ENCODE data around the gene SORCS2. TPM values are rescaled to one million over a fixed set of nuclear protein-coding genes. Genes with fewer than 3 reads are reported as not detected.

Gene SORCS2
- total RNA-seq, 2 experiments from 2014 or later: 0.03 TPM; not detected in 1

- Histone ChIP-seq H3K4me1 (ENCODE audit: insufficient read depth, low read length, poor library complexity, severe bottlenecking) (peaks cover 6% of the 10 kb centered on the region), H3K4me3 (ENCODE audit: low read depth, low read length, poor library complexity, severe bottlenecking) (no peak overlapping the region), H3K36me3 (ENCODE audit: insufficient read depth, low read length) (no peaks in the 10 kb centered on the region), H3K9me2 (ENCODE audit: insufficient read depth, low read length) (no peaks in the 10 kb centered on the region), H3K4me2 (ENCODE audit: low read length) (no peak overlapping the region), H2AFZ (ENCODE audit: low read length) (no peak overlapping the region), H4K20me1 (ENCODE audit: insufficient read depth, low read length) (no peaks in the 10 kb centered on the region), H3K79me2 (ENCODE audit: insufficient read depth, low read depth, low read length) (no peaks in the 10 kb centered on the region), H3K9me3 (ENCODE audit: low read length) (no peaks in the 10 kb centered on the region), H3K27ac (ENCODE audit: low read depth, low read length, poor library complexity, severe bottlenecking) (no peak overlapping the region)
- no TSS peak for BruUV-seq (replicated peaks)
- TF ChIP-seq EZH2phosphoT487 (IDR thresholded peaks at IDR 0.05; ENCODE audit: borderline replicate concordance, low read depth, low read length): no peak
- TF ChIP-seq CTCF (conservative IDR thresholded peaks at IDR 0.05; ENCODE audit: low read length): no peak
- CTCF ChIA-PET (ENCODE audit: unreplicated experiment): no interaction called here
- DNase-seq (ENCODE audit: low spot score): no peak
- intact Hi-C loops (cut with micrococcal nuclease; ENCODE audit: unreplicated experiment): no loop called here
- POLR2A ChIA-PET: no interaction called here
Observed at GRCh38 chr4:7511525-7511924, 319.2 kb downstream of the SORCS2 start.

DNA sequence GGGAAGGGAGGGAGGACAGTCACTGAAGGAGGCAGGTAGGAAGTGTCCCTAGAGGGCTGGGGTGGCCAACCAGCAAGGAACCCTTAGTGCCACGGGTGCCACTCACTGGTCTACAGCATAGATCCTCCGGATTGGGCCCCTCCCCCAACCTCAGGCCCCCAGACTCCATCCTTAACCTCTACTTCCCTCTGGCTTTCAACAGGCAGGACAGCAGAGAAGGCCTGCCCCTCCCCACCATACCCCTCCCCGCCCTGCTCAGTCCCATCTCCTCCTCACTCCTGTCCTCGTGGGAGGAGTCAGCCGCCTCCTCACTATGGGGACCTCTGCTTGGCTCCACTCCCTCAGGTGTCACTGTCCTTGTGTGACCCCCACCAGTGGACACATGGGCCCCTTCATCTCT lies 320.1 kb downstream of the SORCS2 start:
- DNase-seq (ENCODE audit: low spot score): no peak
- no peaks in the 10 kb centered on the region for H3K79me2 ChIP-seq (ENCODE audit: insufficient read depth, low read depth, low read length)
- H3K9me2 ChIP-seq (ENCODE audit: insufficient read depth, low read length): no peaks in the 10 kb centered on the region
- no peak overlapping the region for H2AFZ ChIP-seq (ENCODE audit: low read length)
- no peak overlapping the region for H3K4me2 ChIP-seq (ENCODE audit: low read length)
- TF ChIP-seq CTCF (conservative IDR thresholded peaks at IDR 0.05; ENCODE audit: low read length): no peak
- H3K4me1 ChIP-seq (ENCODE audit: insufficient read depth, low read length, poor library complexity, severe bottlenecking): peaks cover 6% of the 10 kb centered on the region
- H4K20me1 ChIP-seq (ENCODE audit: insufficient read depth, low read length): no peaks in the 10 kb centered on the region
- POLR2A ChIA-PET: interaction anchor here (0.6 kb wide), 1 partner anchor 101 kb away, joined by 3 read pairs; no protein-coding TSS in a partner anchor
- H3K27ac ChIP-seq (ENCODE audit: low read depth, low read length, poor library complexity, severe bottlenecking): no peak overlapping the region
- no TSS peak for BruUV-seq (replicated peaks)
- H3K36me3 ChIP-seq (ENCODE audit: insufficient read depth, low read length): no peaks in the 10 kb centered on the region
- CTCF ChIA-PET (ENCODE audit: unreplicated experiment): no interaction called here
- intact Hi-C loops (cut with micrococcal nuclease; ENCODE audit: unreplicated experiment): no loop called here
- no peak overlapping the region for H3K4me3 ChIP-seq (ENCODE audit: low read depth, low read length, poor library complexity, severe bottlenecking)
- no peaks in the 10 kb centered on the region for H3K9me3 ChIP-seq (ENCODE audit: low read length)

GRCh38 chr4:7512946-7513345 lies 320.6 kb downstream of the SORCS2 start:
- no TSS peak for BruUV-seq (replicated peaks)

More at GRCh38 chr4:7512946-7513345, 320.6 kb downstream of the SORCS2 start:
- Histone ChIP-seq H3K9me3 (ENCODE audit: low read length) (no peaks in the 10 kb centered on the region), H2AFZ (ENCODE audit: low read length) (no peak overlapping the region), H3K36me3 (ENCODE audit: insufficient read depth, low read length) (no peaks in the 10 kb centered on the region), H4K20me1 (ENCODE audit: insufficient read depth, low read length) (no peaks in the 10 kb centered on the region), H3K79me2 (ENCODE audit: insufficient read depth, low read depth, low read length) (no peaks in the 10 kb centered on the region), H3K9me2 (ENCODE audit: insufficient read depth, low read length) (no peaks in the 10 kb centered on the region), H3K4me2 (ENCODE audit: low read length) (no peak overlapping the region), H3K27ac (ENCODE audit: low read depth, low read length, poor library complexity, severe bottlenecking) (no peak overlapping the region), H3K4me1 (ENCODE audit: insufficient read depth, low read length, poor library complexity, severe bottlenecking) (peaks cover 6% of the 10 kb centered on the region), H3K4me3 (ENCODE audit: low read depth, low read length, poor library complexity, severe bottlenecking) (no peak overlapping the region)
- TF ChIP-seq EZH2phosphoT487 (IDR thresholded peaks at IDR 0.05; ENCODE audit: borderline replicate concordance, low read depth, low read length) (no peak), CTCF (conservative IDR thresholded peaks at IDR 0.05; ENCODE audit: low read length) (no peak)
- ChIA-PET CTCF (ENCODE audit: unreplicated experiment) (no interaction called here), POLR2A (no interaction called here)
- no peak for DNase-seq (ENCODE audit: low spot score)
- intact Hi-C loops (cut with micrococcal nuclease; ENCODE audit: unreplicated experiment): no loop called here

Measured in OCI-LY7 (cell line).